ENCODE data around the gene DAB2IP. TPM values are rescaled to one million over a fixed set of nuclear protein-coding genes. Genes with fewer than 3 reads are reported as not detected.

Gene DAB2IP
- total RNA-seq, 2 donors from 2014 or later = not detected

DNA sequence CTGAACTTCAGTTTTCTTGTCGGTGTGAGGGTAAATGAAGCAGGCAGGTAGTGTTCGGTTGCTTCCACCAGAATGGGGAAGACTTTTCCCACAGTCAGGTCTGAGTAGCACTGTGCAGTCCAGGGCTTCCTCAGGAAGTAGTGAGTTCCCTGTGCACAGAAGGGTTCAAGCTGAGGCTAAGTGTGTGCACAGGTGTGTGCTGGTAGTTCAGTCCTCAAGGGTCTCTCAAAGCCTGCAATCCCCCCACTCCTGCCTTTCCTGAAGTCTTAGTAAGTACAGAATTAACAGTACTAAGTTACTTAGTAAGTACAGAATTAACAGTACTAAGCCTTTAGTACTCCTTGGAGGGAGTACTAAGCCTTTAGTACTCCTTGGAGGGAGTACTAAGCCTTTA lies 1.4 kb downstream of the DAB2IP start:
- Mint-ChIP-seq H3K4me1 (peaks cover 10% of the 10 kb centered on the region), H3K4me3 (no peak overlapping the region), H3K36me3 (ENCODE audit: low read depth) (peaks cover 3% of the 10 kb centered on the region), H3K27me3 (peaks cover 86% of the 10 kb centered on the region), H3K27ac (no peak overlapping the region)
- no peaks in the 10 kb centered on the region for H3K9me3 ChIP-seq (ENCODE audit: control insufficient read depth, low read length, poor library complexity, severe bottlenecking)
- DNase-seq (no peak), ATAC-seq (no peak)

DNA sequence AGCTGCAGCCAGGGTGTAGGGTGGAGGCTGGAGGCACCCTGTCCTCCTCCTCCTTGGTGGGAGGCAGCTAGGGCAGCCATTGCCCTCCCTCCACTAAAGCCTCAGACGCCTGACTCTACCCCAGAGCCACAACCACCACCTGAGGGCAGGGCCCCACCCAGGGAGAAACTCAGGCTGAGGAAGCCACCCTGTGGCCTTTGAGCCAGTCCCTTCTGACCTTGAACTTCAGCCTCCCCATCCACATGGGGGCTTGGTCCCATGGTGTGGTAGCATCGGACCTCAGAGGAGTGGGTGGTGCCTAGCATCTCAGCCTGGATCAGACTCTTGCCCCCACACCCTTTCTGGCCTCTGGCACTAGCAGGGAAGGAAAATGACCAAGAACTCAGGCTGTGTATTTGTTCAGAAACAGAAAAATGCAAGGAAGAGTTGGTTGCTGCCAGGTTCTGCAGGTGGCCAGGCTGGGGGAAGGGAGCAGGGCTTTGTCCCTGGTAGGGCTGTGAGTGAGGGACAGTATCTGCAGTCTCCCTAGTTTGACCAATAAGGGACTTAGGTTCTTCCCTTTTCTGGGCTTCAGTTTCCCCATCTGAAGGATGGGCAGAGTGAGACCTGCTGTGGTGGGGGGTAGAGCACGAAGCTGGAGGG lies 3.2 kb downstream of the DAB2IP start:
- no peak for ATAC-seq
- no peaks in the 10 kb centered on the region for H3K9me3 ChIP-seq (ENCODE audit: control insufficient read depth, low read length, poor library complexity, severe bottlenecking)
- Mint-ChIP-seq H3K4me3 (no peak overlapping the region), H3K4me1 (peaks cover 10% of the 10 kb centered on the region), H3K27ac (no peak overlapping the region), H3K27me3 (peaks cover 83% of the 10 kb centered on the region), H3K36me3 (ENCODE audit: low read depth) (peaks cover 3% of the 10 kb centered on the region)
- DNase-seq = no peak

DNA sequence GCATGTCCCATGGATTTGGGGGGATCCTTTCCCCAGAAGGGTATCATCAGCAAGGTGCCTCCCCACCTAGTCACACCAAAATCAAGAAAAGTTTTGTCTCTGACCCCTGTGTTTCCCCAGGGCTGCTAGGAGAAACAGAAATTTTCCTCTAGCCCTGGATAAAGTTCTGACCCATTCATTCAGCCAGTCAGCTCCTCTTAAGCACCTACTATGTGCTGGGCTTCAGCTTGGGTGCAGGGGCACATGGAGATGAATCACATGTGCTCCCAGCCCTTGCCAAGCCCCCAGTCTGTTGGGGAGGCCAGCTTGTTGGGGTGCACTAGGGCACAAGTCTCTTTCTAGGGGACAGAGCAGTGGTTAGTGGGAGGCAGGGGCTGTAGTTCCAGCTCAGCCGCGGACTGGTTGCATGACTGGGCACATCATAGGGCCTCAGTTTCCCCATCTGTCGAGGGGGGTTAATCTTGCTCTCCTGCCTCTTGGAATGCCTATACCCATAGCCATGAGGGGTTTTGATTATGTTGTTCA lies 3.9 kb downstream of the DAB2IP start:
- peaks cover 10% of the 10 kb centered on the region for H3K4me1 Mint-ChIP-seq
- H3K4me3 Mint-ChIP-seq = no peak overlapping the region
- DNase-seq (no peak), ATAC-seq (no peak)
- H3K27ac Mint-ChIP-seq = no peak overlapping the region
- peaks cover 83% of the 10 kb centered on the region for H3K27me3 Mint-ChIP-seq
- H3K9me3 ChIP-seq (ENCODE audit: control insufficient read depth, low read length, poor library complexity, severe bottlenecking) = no peaks in the 10 kb centered on the region
- peaks cover 3% of the 10 kb centered on the region for H3K36me3 Mint-ChIP-seq (ENCODE audit: low read depth)

DNA sequence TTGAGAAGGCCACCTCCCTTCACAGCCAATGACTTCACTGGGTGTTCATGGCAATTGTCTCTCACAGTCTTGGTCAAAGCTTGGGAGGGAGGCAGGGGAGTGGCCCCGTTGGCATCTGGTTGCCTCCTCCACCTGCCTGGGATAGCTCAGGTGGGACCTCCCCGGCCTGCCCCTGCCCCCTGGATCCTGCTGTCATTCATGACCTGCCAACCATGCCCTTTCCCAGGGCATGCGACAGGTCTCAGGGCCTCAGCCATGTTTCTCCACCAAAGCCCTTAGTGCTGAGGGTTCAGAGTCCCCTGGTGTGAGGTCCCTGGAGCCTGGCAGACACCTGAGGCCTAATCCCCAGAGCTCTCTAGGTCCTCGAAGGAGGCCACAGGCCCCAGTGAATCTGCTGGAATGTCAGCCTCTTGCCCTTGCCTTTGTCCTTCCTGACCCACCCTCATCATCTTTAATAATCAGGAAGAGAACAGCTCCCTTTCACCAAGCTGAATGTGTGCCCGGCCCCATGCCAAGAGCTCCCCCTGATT lies 5.6 kb downstream of the DAB2IP start:
- Mint-ChIP-seq H3K4me3 (no peak overlapping the region), H3K27me3 (peaks cover 81% of the 10 kb centered on the region), H3K27ac (no peak overlapping the region), H3K4me1 (peaks cover 9% of the 10 kb centered on the region), H3K36me3 (ENCODE audit: low read depth) (no peaks in the 10 kb centered on the region)
- H3K9me3 ChIP-seq (ENCODE audit: control insufficient read depth, low read length, poor library complexity, severe bottlenecking) = no peaks in the 10 kb centered on the region
- ATAC-seq = no peak
- DNase-seq = no peak

DNA sequence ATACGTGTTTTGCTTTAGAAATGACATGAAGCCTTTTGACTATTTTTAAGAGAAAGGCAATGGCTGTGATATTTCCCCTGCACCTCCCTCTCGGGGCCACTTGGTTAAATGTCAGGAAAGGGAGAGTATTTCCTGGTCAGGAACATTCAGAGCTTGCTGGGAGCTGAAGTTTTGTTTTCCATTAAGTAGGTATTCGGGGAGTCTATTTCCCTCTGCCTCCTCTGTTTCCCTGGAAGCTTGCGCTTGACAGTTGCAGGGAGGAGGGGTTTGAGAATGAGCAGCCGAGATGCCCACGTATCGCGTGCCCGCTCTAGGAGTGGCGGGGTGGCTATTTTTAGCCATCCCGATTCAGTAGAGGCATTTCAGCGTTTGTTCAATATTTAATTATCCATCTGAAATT lies 6.7 kb downstream of the DAB2IP start:
- peaks cover 6% of the 10 kb centered on the region for H3K4me1 Mint-ChIP-seq
- no peak overlapping the region for H3K4me3 Mint-ChIP-seq
- ATAC-seq (no peak), DNase-seq (no peak)
- H3K27me3 Mint-ChIP-seq = peaks cover 82% of the 10 kb centered on the region
- peaks cover 2% of the 10 kb centered on the region for H3K36me3 Mint-ChIP-seq (ENCODE audit: low read depth)
- no peak overlapping the region for H3K27ac Mint-ChIP-seq
- no peaks in the 10 kb centered on the region for H3K9me3 ChIP-seq (ENCODE audit: control insufficient read depth, low read length, poor library complexity, severe bottlenecking)

DNA sequence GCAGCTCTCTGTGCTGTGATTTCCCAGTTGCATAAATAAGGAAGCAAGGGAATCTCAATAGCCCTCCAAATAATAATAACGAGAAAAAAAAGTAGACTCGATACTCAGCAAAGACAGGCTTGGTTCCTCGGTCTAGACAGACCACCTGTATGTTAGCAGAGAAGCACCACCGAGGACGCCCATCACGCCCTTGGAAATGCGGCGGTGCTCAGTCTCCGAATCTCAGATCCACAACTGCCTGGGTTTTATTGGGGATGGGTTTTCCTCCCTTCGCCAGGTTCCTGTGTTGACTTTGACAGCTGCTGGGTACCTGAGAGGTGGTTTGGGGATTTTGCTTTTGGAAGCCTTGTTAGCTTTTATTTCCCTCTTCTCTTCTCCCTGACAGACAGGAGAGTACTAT lies 7.2 kb downstream of the DAB2IP start:
- Mint-ChIP-seq H3K36me3 (ENCODE audit: low read depth) (peaks cover 2% of the 10 kb centered on the region), H3K27me3 (peaks cover 82% of the 10 kb centered on the region), H3K4me3 (no peak overlapping the region), H3K27ac (no peak overlapping the region), H3K4me1 (peaks cover 5% of the 10 kb centered on the region)
- no peak for ATAC-seq
- no peaks in the 10 kb centered on the region for H3K9me3 ChIP-seq (ENCODE audit: control insufficient read depth, low read length, poor library complexity, severe bottlenecking)
- DNase-seq = no peak

DNA sequence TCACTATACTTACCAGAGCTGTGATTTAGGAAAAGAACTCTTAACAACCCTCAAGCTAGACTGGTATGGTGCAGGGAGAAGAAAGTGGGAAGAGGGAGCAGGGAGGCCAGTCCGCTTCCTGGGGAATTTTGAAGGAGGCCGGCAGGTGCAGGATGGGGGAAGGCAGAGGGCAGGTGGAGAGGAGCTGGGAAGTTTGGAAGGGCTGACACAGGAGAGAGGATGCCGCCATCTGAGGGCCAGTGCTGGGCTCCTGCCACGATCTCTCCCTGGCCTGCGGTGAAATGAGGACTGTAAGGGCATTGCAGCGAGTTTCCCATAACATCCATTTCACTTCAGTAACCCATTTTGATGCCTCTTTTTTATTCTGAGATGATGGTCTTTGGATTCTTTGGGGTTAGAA lies 8.9 kb downstream of the DAB2IP start:
- peaks cover 77% of the 10 kb centered on the region for H3K27me3 Mint-ChIP-seq
- H3K4me3 Mint-ChIP-seq = no peak overlapping the region
- no peaks in the 10 kb centered on the region for H3K9me3 ChIP-seq (ENCODE audit: control insufficient read depth, low read length, poor library complexity, severe bottlenecking)
- H3K4me1 Mint-ChIP-seq = peaks cover 3% of the 10 kb centered on the region
- ATAC-seq (no peak), DNase-seq (no peak)
- peaks cover 2% of the 10 kb centered on the region for H3K36me3 Mint-ChIP-seq (ENCODE audit: low read depth)
- H3K27ac Mint-ChIP-seq = no peak overlapping the region

DNA sequence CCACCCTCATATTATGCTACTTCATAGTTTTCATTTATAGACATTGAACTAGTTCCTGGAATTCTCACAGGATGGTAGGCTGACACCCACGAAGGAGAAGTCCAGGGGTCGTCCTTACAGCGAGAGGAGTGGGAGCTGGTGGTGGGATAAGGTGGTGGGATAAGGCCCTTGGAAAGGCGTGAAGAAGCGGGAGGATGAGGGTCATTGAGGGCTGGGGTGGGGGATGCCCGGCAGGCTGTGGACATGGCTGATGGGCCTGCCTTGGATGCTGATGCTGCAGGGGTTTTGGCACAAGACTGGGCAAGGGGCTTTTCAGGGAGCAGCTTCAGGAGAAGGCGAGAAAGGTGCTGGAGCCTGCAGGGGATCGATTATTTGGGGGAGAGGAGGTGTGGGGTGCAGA lies 9.4 kb downstream of the DAB2IP start:
- no peak for DNase-seq
- Mint-ChIP-seq H3K36me3 (ENCODE audit: low read depth) (peaks cover 2% of the 10 kb centered on the region), H3K4me1 (peaks cover 3% of the 10 kb centered on the region), H3K27ac (no peak overlapping the region), H3K4me3 (no peak overlapping the region), H3K27me3 (peaks cover 72% of the 10 kb centered on the region)
- no peak for ATAC-seq
- H3K9me3 ChIP-seq (ENCODE audit: control insufficient read depth, low read length, poor library complexity, severe bottlenecking) = no peaks in the 10 kb centered on the region

DNA sequence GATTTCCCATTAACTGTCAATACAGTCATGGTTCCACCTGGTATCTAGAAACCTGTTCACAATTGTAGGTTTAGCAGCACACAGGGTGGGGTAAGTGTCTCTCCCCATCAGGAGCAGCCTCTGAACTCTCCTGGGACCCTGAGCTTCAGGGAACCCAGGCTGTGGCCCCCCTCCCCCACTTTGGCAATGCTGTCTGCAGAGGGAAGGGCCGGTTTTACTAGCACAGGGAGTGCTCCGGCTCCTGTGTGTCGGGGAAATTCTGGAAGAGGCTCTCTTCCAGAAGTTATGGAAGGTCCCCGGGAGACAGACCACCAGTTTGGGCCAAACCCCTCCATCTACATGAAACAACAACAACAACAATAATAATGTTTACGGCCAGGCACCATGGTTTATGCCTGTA lies 9.9 kb downstream of the DAB2IP start:
- DNase-seq = no peak
- Mint-ChIP-seq H3K4me1 (peaks cover 3% of the 10 kb centered on the region), H3K27ac (no peak overlapping the region), H3K4me3 (no peak overlapping the region), H3K27me3 (peaks cover 70% of the 10 kb centered on the region), H3K36me3 (ENCODE audit: low read depth) (peaks cover 2% of the 10 kb centered on the region)
- ATAC-seq = no peak
- H3K9me3 ChIP-seq (ENCODE audit: control insufficient read depth, low read length, poor library complexity, severe bottlenecking) = no peaks in the 10 kb centered on the region

DNA sequence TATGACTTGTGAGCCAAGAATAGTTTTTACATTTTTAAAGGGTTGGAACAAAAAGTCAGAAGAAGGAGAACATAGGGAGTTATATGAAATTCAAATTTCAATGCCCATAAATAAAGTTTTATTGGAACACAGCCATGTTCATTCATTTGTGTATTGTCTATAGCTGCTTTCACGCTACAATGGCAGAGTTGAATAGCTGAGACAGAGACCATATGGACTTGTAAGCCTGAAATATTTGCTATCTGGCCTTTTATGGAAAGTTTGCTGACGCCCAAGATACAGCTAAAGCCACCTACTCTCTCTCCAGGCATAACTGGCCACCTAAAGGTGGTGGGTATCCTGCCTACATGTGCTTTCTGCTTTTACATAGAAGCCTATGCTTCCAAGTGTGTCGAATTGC lies 10.9 kb downstream of the DAB2IP start:
- Mint-ChIP-seq H3K27me3 (peaks cover 60% of the 10 kb centered on the region), H3K36me3 (ENCODE audit: low read depth) (peaks cover 2% of the 10 kb centered on the region), H3K27ac (no peak overlapping the region), H3K4me1 (peaks cover 3% of the 10 kb centered on the region), H3K4me3 (no peak overlapping the region)
- DNase-seq (no peak), ATAC-seq (no peak)
- no peaks in the 10 kb centered on the region for H3K9me3 ChIP-seq (ENCODE audit: control insufficient read depth, low read length, poor library complexity, severe bottlenecking)

DNA sequence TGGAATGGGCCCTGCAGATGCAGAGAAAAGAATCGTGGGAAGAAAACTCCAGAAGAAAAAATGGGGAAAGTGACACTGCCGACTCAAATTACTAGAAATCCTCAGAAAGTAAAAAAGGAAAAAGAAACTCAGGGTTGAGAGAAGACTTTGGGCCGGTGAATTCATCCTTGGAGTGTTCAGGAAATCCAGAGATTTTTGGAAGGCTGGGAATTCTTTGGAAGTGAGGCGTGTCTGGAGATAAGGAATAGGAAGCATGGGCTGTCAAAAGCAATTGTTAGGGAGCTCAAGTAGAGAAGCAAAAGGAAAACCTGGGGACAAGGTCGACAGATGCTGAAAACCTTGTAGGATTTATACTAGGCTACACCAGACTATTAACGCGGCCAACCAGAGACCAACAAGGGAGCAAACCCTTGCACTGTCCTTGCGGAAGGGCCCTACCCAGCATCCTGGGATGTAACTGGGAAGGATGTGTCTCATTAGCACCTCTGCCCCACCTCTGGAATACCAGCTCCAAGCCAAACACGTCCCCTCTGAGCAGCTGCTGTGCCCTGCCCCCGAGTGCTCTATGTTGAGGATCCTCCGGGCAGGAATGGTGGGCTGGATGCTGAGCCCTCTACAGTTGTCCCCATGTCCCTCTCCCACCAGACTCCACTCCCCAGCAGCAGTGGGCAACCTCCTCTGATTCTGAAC lies 11.6 kb downstream of the DAB2IP start:
- H3K4me1 Mint-ChIP-seq = peaks cover 3% of the 10 kb centered on the region
- ATAC-seq (no peak), DNase-seq (no peak)
- no peaks in the 10 kb centered on the region for H3K9me3 ChIP-seq (ENCODE audit: control insufficient read depth, low read length, poor library complexity, severe bottlenecking)
- peaks cover 2% of the 10 kb centered on the region for H3K36me3 Mint-ChIP-seq (ENCODE audit: low read depth)
- H3K27ac Mint-ChIP-seq = no peak overlapping the region
- no peak overlapping the region for H3K4me3 Mint-ChIP-seq
- H3K27me3 Mint-ChIP-seq = peaks cover 53% of the 10 kb centered on the region

DNA sequence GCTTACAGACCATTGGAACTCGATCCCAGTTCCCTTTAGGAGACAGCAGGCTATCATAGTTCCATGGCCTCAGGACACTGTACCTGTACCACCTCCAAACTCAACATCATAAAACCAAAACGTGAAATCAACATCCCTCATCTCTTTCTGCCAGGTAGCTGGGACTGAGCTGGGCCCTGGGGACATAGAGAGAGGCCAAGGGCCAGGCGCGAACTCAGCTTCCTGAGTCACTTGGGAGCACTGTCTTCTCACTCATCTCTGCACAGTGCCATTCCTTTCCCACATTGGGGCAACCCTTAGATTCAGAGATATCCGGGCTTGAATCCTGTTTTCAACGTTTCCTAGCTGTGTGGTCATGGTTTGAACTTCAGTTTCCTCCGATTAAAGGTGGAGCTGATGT lies 12.2 kb downstream of the DAB2IP start:
- Mint-ChIP-seq H3K27me3 (peaks cover 51% of the 10 kb centered on the region), H3K27ac (no peak overlapping the region), H3K4me1 (peaks cover 3% of the 10 kb centered on the region), H3K4me3 (no peak overlapping the region), H3K36me3 (ENCODE audit: low read depth) (peaks cover 2% of the 10 kb centered on the region)
- H3K9me3 ChIP-seq (ENCODE audit: control insufficient read depth, low read length, poor library complexity, severe bottlenecking) = no peaks in the 10 kb centered on the region
- no peak for DNase-seq
- no peak for ATAC-seq

DNA sequence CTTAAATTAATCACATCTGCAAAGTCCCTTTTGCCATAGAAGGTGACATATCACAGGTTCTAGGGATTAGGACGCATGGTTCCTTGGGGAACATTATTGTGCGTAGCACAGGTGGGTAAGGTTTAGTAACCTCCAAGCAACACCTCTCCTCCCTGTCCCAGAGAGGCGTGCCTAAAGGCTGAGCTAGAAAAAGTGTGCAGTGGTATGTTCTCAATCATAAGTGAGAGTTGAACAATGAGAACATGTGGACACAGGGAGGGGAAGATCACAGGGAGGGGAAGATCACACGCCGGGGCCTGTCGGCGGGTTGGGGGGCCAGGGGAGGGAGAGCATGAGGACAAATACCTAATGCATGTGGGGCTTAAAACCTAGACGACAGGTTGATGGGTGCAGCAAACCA lies 14.9 kb downstream of the DAB2IP start:
- no peak for ATAC-seq
- H3K27ac Mint-ChIP-seq = no peak overlapping the region
- H3K4me3 Mint-ChIP-seq = no peak overlapping the region

DNA sequence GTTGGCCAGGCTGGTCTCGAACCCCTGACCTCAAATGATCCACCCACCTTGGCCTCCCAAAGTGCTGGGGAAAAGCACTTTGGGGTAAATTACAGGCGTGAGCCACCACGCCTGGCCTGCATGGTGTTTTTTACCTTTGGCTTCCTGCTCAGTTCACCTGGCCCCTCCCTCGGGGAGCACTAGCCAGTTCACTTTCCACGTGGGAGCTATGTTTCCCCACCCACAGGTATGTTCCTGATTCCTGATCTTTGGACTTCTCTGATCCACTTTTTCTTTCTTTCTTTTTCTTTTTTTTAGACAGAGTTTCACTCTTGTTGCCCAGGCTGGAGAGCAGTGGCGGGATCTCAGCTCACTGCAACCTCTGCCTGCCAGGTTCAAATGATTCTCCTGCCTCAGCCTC lies 15.8 kb downstream of the DAB2IP start:
- ATAC-seq = no peak
- no peaks in the 10 kb centered on the region for H3K9me3 ChIP-seq (ENCODE audit: control insufficient read depth, low read length, poor library complexity, severe bottlenecking)
- Mint-ChIP-seq H3K4me3 (no peak overlapping the region), H3K4me1 (no peaks in the 10 kb centered on the region), H3K27me3 (peaks cover 47% of the 10 kb centered on the region), H3K27ac (no peak overlapping the region), H3K36me3 (ENCODE audit: low read depth) (peaks cover 2% of the 10 kb centered on the region)
- no peak for DNase-seq

More for the DNA sequence above, 14.9 kb downstream of the DAB2IP start:
- H3K36me3 Mint-ChIP-seq (ENCODE audit: low read depth) = peaks cover 2% of the 10 kb centered on the region
- H3K4me1 Mint-ChIP-seq = no peaks in the 10 kb centered on the region
- no peak for DNase-seq
- H3K27me3 Mint-ChIP-seq = peaks cover 44% of the 10 kb centered on the region
- no peaks in the 10 kb centered on the region for H3K9me3 ChIP-seq (ENCODE audit: control insufficient read depth, low read length, poor library complexity, severe bottlenecking)
